Lung (tissue), 12 donors: ENCODE results near the gene KIF23. TPM values are rescaled to one million over a fixed set of nuclear protein-coding genes. Genes with fewer than 3 reads are reported as not detected.

ENCODE experiments used
- ATAC-seq: fragments of 200-7000 bp; cut with Tn5 transposase; one replicate; pipeline ENCODE4 v1.9.1; 2020; ENCODE audit warnings: moderate number of reproducible peaks; ENCODE audit not compliant: insufficient read depth, low FRiP score
- DNase-seq, 3 donors: peaks; one replicate each; pipeline ENCODE4 v3.0.0-alpha.2; 2013 to 2017
- H3K27ac ChIP-seq, 2 donors: one replicate each; pipeline ENCODE4 v1.5.1; 2013; ENCODE audit warnings: mild to moderate bottlenecking in 2 of 2, moderate library complexity in 2 of 2, control low read depth in 1 of 2, inconsistent platforms in 1 of 2, low read depth in 1 of 2, low read length in 1 of 2
- H3K27me3 ChIP-seq, 3 donors: one replicate each; pipeline ENCODE4 v1.5.1; 2013; ENCODE audit warnings: low read length in 2 of 3; ENCODE audit not compliant: control insufficient read depth in 3 of 3, insufficient read depth in 3 of 3
- H3K36me3 ChIP-seq, 4 donors: one replicate each; pipeline ENCODE4 v1.5.1; 2013; ENCODE audit warnings: low read length in 4 of 4, mild to moderate bottlenecking in 1 of 4, moderate library complexity in 1 of 4; ENCODE audit not compliant: control insufficient read depth in 4 of 4, insufficient read depth in 4 of 4
- H3K4me1 ChIP-seq, 5 donors: one replicate each; pipeline ENCODE4 v1.5.1; 2013; ENCODE audit warnings: low read length in 5 of 5, mild to moderate bottlenecking in 2 of 5, moderate library complexity in 1 of 5; ENCODE audit not compliant: control insufficient read depth in 5 of 5, insufficient read depth in 5 of 5
- H3K4me3 ChIP-seq: one replicate; pipeline ENCODE4 v1.5.1; 2013; ENCODE audit warnings: mild to moderate bottlenecking, control low read depth, moderate library complexity
- H3K9ac ChIP-seq, 2 donors: one replicate each; pipeline ENCODE4 v1.5.1; 2013; ENCODE audit warnings: low read length in 2 of 2, control low read depth in 1 of 2; ENCODE audit not compliant: insufficient read depth in 1 of 2
- H3K9me3 ChIP-seq, 4 donors: one replicate each; pipeline ENCODE4 v1.5.1; 2013; ENCODE audit warnings: low read length in 3 of 4, mild to moderate bottlenecking in 1 of 4, moderate library complexity in 1 of 4; ENCODE audit not compliant: control insufficient read depth in 4 of 4, insufficient read depth in 3 of 4
- CTCF ChIP-seq: IDR thresholded peaks from 2 replicates; pipeline ENCODE4 v1.5.1; 2012; ENCODE audit warnings: mild to moderate bottlenecking; ENCODE audit errors: control extremely low read depth, extremely low read depth
- WGBS, 2 donors: extraction: QIAGEN DNeasy Blood & Tissue Kit; methylation state at CpG; one replicate each; pipeline ENCODE4 v1.1.7; 2013; 5-methylcytosine and 5-hydroxymethylcytosine counted together
- polyA plus RNA-seq, 2 donors: library from polyadenylated mRNA; stranded (reverse); fragments of 200-250 nt; gene quantifications; one replicate each; pipeline ENCODE4 v1.2.1, GENCODE V29; 2013
- total RNA-seq, 2 donors: library from RNA; depleted of rRNA in 1 of 2; stranded (reverse); fragments of >200 nt in 1 of 2; gene quantifications; one replicate each; pipeline ENCODE4 v1.2.1, GENCODE V29; 2014 to 2021
- donor health status: control.
- donor health status: control.
- donor health status: Bipolar disorder and iron deficiency.
- donor health status: healthy.
- donor health status: DM: yes; HTN: yes; CAD: no.

The KIF23 gene
- total and polyA plus RNA-seq, 4 donors, result 1.4 to 15.4 (median 1.8) TPM

- H3K9me3 ChIP-seq, result peaks cover 0 to 3% (median under 1%) of the 10 kb centered on the region in 4 donors
- peaks cover 0 to 1% (median 0%) of the 10 kb centered on the region in 4 donors for H3K36me3 ChIP-seq
- 80 to 94% methylated on average over 6 of the region's 6 CpGs for WGBS, 2 donors
- peaks cover 0 to 12% (median 3%) of the 10 kb centered on the region in 5 donors for H3K4me1 ChIP-seq
- DNase-seq, result peak in 1 of 3 donors; percentile 3
- ATAC-seq, result no peak
- H3K27ac ChIP-seq, result no peak overlapping the region
- H3K9ac ChIP-seq, result no peak overlapping the region
- H3K27me3 ChIP-seq, result no peaks in the 10 kb centered on the region
- no peak overlapping the region for H3K4me3 ChIP-seq
- TF ChIP-seq CTCF, result no peak
Measured at GRCh38 chr15:69373406-69373805, 40.7 kb upstream of the KIF23 start.

- H3K36me3 ChIP-seq, result no peaks in the 10 kb centered on the region
- ATAC-seq (no peak), DNase-seq (peak in 1 of 3 donors; percentile 6)
- no peak overlapping the region for H3K27ac ChIP-seq
- no peak overlapping the region for H3K4me3 ChIP-seq
- peaks cover 0 to 3% (median under 1%) of the 10 kb centered on the region in 4 donors for H3K9me3 ChIP-seq
- WGBS, 2 donors, result 80 to 84% methylated on average over 8 of the region's 8 CpGs
- peaks cover 0 to 15% (median 8%) of the 10 kb centered on the region in 5 donors for H3K4me1 ChIP-seq
- no peaks in the 10 kb centered on the region for H3K27me3 ChIP-seq
- no peak overlapping the region for H3K9ac ChIP-seq
- TF ChIP-seq CTCF, result no peak
Measured at GRCh38 chr15:69375151-69375790, 38.9 kb upstream of the KIF23 start.

- H3K4me3 ChIP-seq, result no peak overlapping the region
- H3K9me3 ChIP-seq, result peaks cover 0 to 3% (median under 1%) of the 10 kb centered on the region in 4 donors
- DNase-seq, result peak in 1 of 3 donors; percentile 1
- WGBS, 2 donors, result 95 to 99% methylated on average over 8 of the region's 8 CpGs
- H3K27me3 ChIP-seq, result no peaks in the 10 kb centered on the region
- H3K27ac ChIP-seq, result no peak overlapping the region
- no peak for TF ChIP-seq CTCF
- ATAC-seq, result no peak
- H3K36me3 ChIP-seq, result peaks cover 0 to 2% (median 0%) of the 10 kb centered on the region in 4 donors
- peaks cover 0 to 15% (median 8%) of the 10 kb centered on the region in 5 donors for H3K4me1 ChIP-seq
- H3K9ac ChIP-seq, result no peak overlapping the region
Measured at GRCh38 chr15:69377216-69377970, 36.8 kb upstream of the KIF23 start.
